Astrocyte of the spinal cord (primary cell): Measurements from ENCODE around the gene SHISA6.

Experiments used
- DNase-seq: peaks from one replicate; pipeline ENCODE4 v3.0.0; 2011; ENCODE audit warnings: low read depth, low spot score
- H3K4me3 ChIP-seq: 2 replicates; pipeline ENCODE4 v1.5.1; 2011; ENCODE audit warnings: low read depth, mild to moderate bottlenecking, low read length, moderate library complexity
- CTCF ChIP-seq: IDR thresholded peaks from 2 replicates; pipeline ENCODE4 v1.5.1; 2012; ENCODE audit warnings: low read depth, mild to moderate bottlenecking, low read length, inconsistent platforms
- in situ Hi-C: cut with HindIII; loops from 2 replicates; pipeline ENCODE4 v1.10.0; 2017; ENCODE audit warnings: low sequenced_read_pairs

The SHISA6 gene

GRCh38 chr17:11383157-11383556 lies 142.1 kb downstream of the SHISA6 start:
- in situ Hi-C loops, result no loop called here
- DNase-seq, result no peak
- H3K4me3 ChIP-seq, result no peak overlapping the region
- no peak for TF ChIP-seq CTCF

- in situ Hi-C loops, result no loop called here
- no peak overlapping the region for H3K4me3 ChIP-seq
- no peak for DNase-seq
- TF ChIP-seq CTCF, result no peak
Measured at GRCh38 chr17:11384131-11384530, 143.1 kb downstream of the SHISA6 start.

GRCh38 chr17:11387610-11388009 lies 146.6 kb downstream of the SHISA6 start:
- in situ Hi-C loops, result no loop called here
- TF ChIP-seq CTCF, result no peak

GRCh38 chr17:11388054-11388453 lies 147.0 kb downstream of the SHISA6 start:
- in situ Hi-C loops, result no loop called here
- no peak for DNase-seq
- H3K4me3 ChIP-seq, result no peak overlapping the region
- no peak for TF ChIP-seq CTCF

More at GRCh38 chr17:11387610-11388009, 146.6 kb downstream of the SHISA6 start:
- DNase-seq, result no peak
- no peak overlapping the region for H3K4me3 ChIP-seq

- no peak for DNase-seq
- in situ Hi-C loops, result no loop called here
- no peak overlapping the region for H3K4me3 ChIP-seq
- no peak for TF ChIP-seq CTCF
Measured at GRCh38 chr17:11389583-11389982, 148.6 kb downstream of the SHISA6 start.

- TF ChIP-seq CTCF, result no peak
Measured at GRCh38 chr17:11391134-11391533, 150.1 kb downstream of the SHISA6 start.

More at GRCh38 chr17:11391134-11391533, 150.1 kb downstream of the SHISA6 start:
- no peak for DNase-seq
- in situ Hi-C loops, result no loop called here
- no peak overlapping the region for H3K4me3 ChIP-seq
